ENCODE results near the gene WDR48.
A peak's percentile ranks its signal among the peaks of the same experiment; 100 is the strongest.

The WDR48 gene

GRCh38 chr3:39079530-39079929 is 27.7 kb downstream of the WDR48 start:
- Mint-ChIP-seq H3K27me3 (no peaks in the 10 kb centered on the region), H3K4me3 (no peak overlapping the region), H3K9me3 (no peaks in the 10 kb centered on the region), H3K36me3 (ENCODE audit: insufficient read depth) (peaks cover 58% of the 10 kb centered on the region), H3K4me1 (ENCODE audit: low read depth in 2 of 2) (peaks cover 0 to 5% of the 10 kb centered on the region in 2 donors), H3K27ac (no peak overlapping the region)
- ATAC-seq (replicated peaks): no peak
- DNase-seq: no peak

GRCh38 chr3:39080026-39080425 is 28.2 kb downstream of the WDR48 start:
- Mint-ChIP-seq H3K4me1 (ENCODE audit: low read depth in 2 of 2) (peaks cover 0 to 5% of the 10 kb centered on the region in 2 donors), H3K4me3 (no peak overlapping the region), H3K9me3 (no peaks in the 10 kb centered on the region), H3K36me3 (ENCODE audit: insufficient read depth) (peaks cover 58% of the 10 kb centered on the region), H3K27me3 (no peaks in the 10 kb centered on the region), H3K27ac (no peak overlapping the region)
- ATAC-seq (replicated peaks): no peak
- no peak for DNase-seq

- Mint-ChIP-seq H3K27ac (peak overlapping the region in 1 of 2 donors; percentile 7), H3K36me3 (ENCODE audit: insufficient read depth) (peaks cover 55% of the 10 kb centered on the region), H3K4me1 (ENCODE audit: low read depth in 2 of 2) (peaks cover 0 to 5% of the 10 kb centered on the region in 2 donors), H3K27me3 (no peaks in the 10 kb centered on the region), H3K4me3 (no peak overlapping the region), H3K9me3 (no peaks in the 10 kb centered on the region)
- ATAC-seq (replicated peaks) (no peak), DNase-seq (no peak)
Observed at GRCh38 chr3:39082666-39083313, 31.0 kb downstream of the WDR48 start.

GRCh38 chr3:39086144-39086543 is 34.3 kb downstream of the WDR48 start:
- no peaks in the 10 kb centered on the region for H3K27me3 Mint-ChIP-seq
- no peaks in the 10 kb centered on the region for H3K4me1 Mint-ChIP-seq (ENCODE audit: low read depth in 2 of 2)
- H3K27ac Mint-ChIP-seq: no peak overlapping the region
- H3K9me3 Mint-ChIP-seq: no peaks in the 10 kb centered on the region
- H3K4me3 Mint-ChIP-seq: no peak overlapping the region
- ATAC-seq (replicated peaks): no peak
- no peak for DNase-seq
- peaks cover 74% of the 10 kb centered on the region for H3K36me3 Mint-ChIP-seq (ENCODE audit: insufficient read depth)

GRCh38 chr3:39088456-39088855 is 36.6 kb downstream of the WDR48 start:
- no peak overlapping the region for H3K4me3 Mint-ChIP-seq
- peak overlapping the region in 1 of 2 donors; percentile 46 for H3K27ac Mint-ChIP-seq
- peaks cover 80% of the 10 kb centered on the region for H3K36me3 Mint-ChIP-seq (ENCODE audit: insufficient read depth)
- H3K9me3 Mint-ChIP-seq: no peaks in the 10 kb centered on the region
- DNase-seq: no peak
- no peaks in the 10 kb centered on the region for H3K27me3 Mint-ChIP-seq
- no peak for ATAC-seq (replicated peaks)
- H3K4me1 Mint-ChIP-seq (ENCODE audit: low read depth in 2 of 2): no peaks in the 10 kb centered on the region

GRCh38 chr3:39088889-39089288 is 37.1 kb downstream of the WDR48 start:
- Mint-ChIP-seq H3K36me3 (ENCODE audit: insufficient read depth) (peaks cover 84% of the 10 kb centered on the region), H3K27me3 (no peaks in the 10 kb centered on the region), H3K4me3 (no peak overlapping the region), H3K4me1 (ENCODE audit: low read depth in 2 of 2) (no peaks in the 10 kb centered on the region), H3K27ac (peak overlapping the region in 1 of 2 donors; percentile 46), H3K9me3 (no peaks in the 10 kb centered on the region)
- no peak for ATAC-seq (replicated peaks)
- no peak for DNase-seq

- Mint-ChIP-seq H3K27ac (peak overlapping the region; percentile 32 to 35), H3K4me3 (no peak overlapping the region), H3K36me3 (ENCODE audit: insufficient read depth) (peaks cover 86% of the 10 kb centered on the region), H3K27me3 (no peaks in the 10 kb centered on the region), H3K4me1 (ENCODE audit: low read depth in 2 of 2) (no peaks in the 10 kb centered on the region), H3K9me3 (no peaks in the 10 kb centered on the region)
- ATAC-seq (replicated peaks) (peak; percentile 42), DNase-seq (no peak)
Observed at GRCh38 chr3:39090922-39091321, 39.1 kb downstream of the WDR48 start.

- Mint-ChIP-seq H3K27me3 (no peaks in the 10 kb centered on the region), H3K27ac (no peak overlapping the region), H3K4me3 (no peak overlapping the region), H3K36me3 (ENCODE audit: insufficient read depth) (peaks cover 89% of the 10 kb centered on the region), H3K4me1 (ENCODE audit: low read depth in 2 of 2) (no peaks in the 10 kb centered on the region), H3K9me3 (no peaks in the 10 kb centered on the region)
- DNase-seq (no peak), ATAC-seq (replicated peaks) (no peak)
Observed at GRCh38 chr3:39094851-39095677, 43.2 kb downstream of the WDR48 start.

- peaks cover 87% of the 10 kb centered on the region for H3K36me3 Mint-ChIP-seq (ENCODE audit: insufficient read depth)
- H3K9me3 Mint-ChIP-seq: no peaks in the 10 kb centered on the region
- no peaks in the 10 kb centered on the region for H3K27me3 Mint-ChIP-seq
- no peak overlapping the region for H3K4me3 Mint-ChIP-seq
- peaks cover 0 to under 1% of the 10 kb centered on the region in 2 donors for H3K4me1 Mint-ChIP-seq (ENCODE audit: low read depth in 2 of 2)
- no peak overlapping the region for H3K27ac Mint-ChIP-seq
- no peak for DNase-seq
- ATAC-seq (replicated peaks): no peak
Observed at GRCh38 chr3:39095778-39096177, 44.0 kb downstream of the WDR48 start.

GRCh38 chr3:39096775-39097174 is 45.0 kb downstream of the WDR48 start:
- no peak overlapping the region for H3K4me3 Mint-ChIP-seq
- no peak overlapping the region for H3K27ac Mint-ChIP-seq
- H3K9me3 Mint-ChIP-seq: no peaks in the 10 kb centered on the region
- ATAC-seq (replicated peaks): no peak
- peaks cover 4 to 9% of the 10 kb centered on the region in 2 donors for H3K4me1 Mint-ChIP-seq (ENCODE audit: low read depth in 2 of 2)
- no peaks in the 10 kb centered on the region for H3K27me3 Mint-ChIP-seq
- DNase-seq: no peak
- peaks cover 77% of the 10 kb centered on the region for H3K36me3 Mint-ChIP-seq (ENCODE audit: insufficient read depth)

GRCh38 chr3:39097716-39098472 is 46.1 kb downstream of the WDR48 start:
- ATAC-seq (replicated peaks) (no peak), DNase-seq (no peak)
- Mint-ChIP-seq H3K27ac (peak overlapping the region in 1 of 2 donors; percentile 17), H3K4me3 (no peak overlapping the region), H3K4me1 (ENCODE audit: low read depth in 2 of 2) (peaks cover 11 to 18% of the 10 kb centered on the region in 2 donors), H3K36me3 (ENCODE audit: insufficient read depth) (peaks cover 68% of the 10 kb centered on the region), H3K9me3 (no peaks in the 10 kb centered on the region), H3K27me3 (no peaks in the 10 kb centered on the region)

GRCh38 chr3:39098473-39099000 is 46.7 kb downstream of the WDR48 start:
- Mint-ChIP-seq H3K27ac (peak overlapping the region in 1 of 2 donors; percentile 74), H3K4me1 (ENCODE audit: low read depth in 2 of 2) (peaks cover 14 to 22% of the 10 kb centered on the region in 2 donors), H3K4me3 (no peak overlapping the region), H3K9me3 (no peaks in the 10 kb centered on the region), H3K27me3 (no peaks in the 10 kb centered on the region), H3K36me3 (ENCODE audit: insufficient read depth) (peaks cover 64% of the 10 kb centered on the region)
- DNase-seq (no peak), ATAC-seq (replicated peaks) (no peak)

- DNase-seq (no peak), ATAC-seq (replicated peaks) (no peak)
- Mint-ChIP-seq H3K27me3 (no peaks in the 10 kb centered on the region), H3K4me3 (no peak overlapping the region), H3K4me1 (ENCODE audit: low read depth in 2 of 2) (peaks cover 18 to 25% of the 10 kb centered on the region in 2 donors), H3K36me3 (ENCODE audit: insufficient read depth) (peaks cover 58% of the 10 kb centered on the region), H3K9me3 (no peaks in the 10 kb centered on the region), H3K27ac (peak overlapping the region in 1 of 2 donors; percentile 74)
Observed at GRCh38 chr3:39099242-39099641, 47.4 kb downstream of the WDR48 start.
